Measurements from ENCODE around the gene RAPGEFL1.

RAPGEFL1 gene

DNA sequence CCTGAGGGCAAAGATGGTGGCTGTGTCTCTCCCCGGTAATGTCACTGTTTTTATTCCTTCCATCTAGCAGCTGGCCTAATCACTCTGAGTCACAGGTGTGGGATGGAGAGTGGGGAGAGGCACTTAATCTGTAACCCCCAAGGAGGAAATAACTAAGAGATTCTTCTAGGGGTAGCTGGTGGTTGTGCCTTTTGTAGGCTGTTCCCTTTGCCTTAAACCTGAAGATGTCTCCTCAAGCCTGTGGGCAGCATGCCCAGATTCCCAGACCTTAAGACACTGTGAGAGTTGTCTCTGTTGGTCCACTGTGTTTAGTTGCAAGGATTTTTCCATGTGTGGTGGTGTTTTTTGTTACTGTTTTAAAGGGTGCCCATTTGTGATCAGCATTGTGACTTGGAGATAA lies 5.5 kb upstream of the RAPGEFL1 start:
- DNase-seq, result peak in 1 of 10 donors; percentile 41
- intact Hi-C loops (cut with DNase I), result no loop called here

DNA sequence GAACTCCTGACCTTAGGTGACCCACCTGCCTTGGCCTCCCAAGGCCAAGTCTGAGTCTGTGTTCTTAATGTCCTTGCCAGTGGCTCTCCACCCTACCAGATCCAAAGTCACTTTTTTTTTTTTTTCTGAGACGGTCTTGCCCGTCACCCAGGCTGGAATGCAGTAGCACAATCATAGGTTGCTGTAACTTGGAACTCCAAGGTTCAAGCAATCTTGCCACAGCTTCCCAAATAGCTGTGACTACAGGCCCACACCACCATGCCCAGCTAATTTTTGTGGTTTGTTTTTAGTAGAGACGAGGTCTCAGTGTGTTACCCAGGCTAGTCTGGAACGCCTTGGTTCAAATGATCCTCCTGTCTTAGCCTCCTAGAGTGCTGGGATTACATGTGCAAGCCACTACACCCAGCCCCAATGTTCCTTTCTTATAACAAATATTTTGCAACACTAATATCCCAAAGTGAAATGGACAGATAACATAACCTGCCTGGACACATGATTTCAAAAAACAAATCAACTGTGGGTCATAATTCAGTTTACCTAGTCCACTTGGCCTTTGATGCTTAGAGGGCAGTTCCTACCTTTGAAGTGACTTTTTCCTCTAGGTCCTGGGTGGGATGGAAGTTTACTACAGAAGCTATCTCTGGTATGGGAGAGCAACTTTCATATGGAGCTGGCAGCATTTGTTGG lies 4.0 kb upstream of the RAPGEFL1 start:
- intact Hi-C loops (cut with DNase I), result no loop called here
- DNase-seq, result peak in 1 of 10 donors; percentile 19

DNA sequence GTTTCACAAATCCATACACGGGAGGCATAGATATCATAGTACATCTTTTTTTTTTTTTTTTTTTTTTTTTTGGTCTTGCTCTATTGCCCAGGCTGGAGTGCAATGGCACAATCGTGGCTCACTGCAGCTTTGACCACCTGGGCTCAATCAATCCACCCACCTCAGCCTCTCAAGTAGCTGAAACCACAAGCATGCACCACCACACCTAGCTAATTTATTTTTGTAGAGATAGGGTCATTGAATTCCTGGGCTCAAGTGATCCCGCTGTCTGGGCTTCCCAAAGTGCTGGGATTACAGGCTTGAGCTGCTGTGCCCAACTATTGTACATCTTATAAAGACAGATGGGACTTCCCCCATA lies 3.5 kb upstream of the RAPGEFL1 start:
- intact Hi-C loops (cut with DNase I), result no loop called here
- DNase-seq, result peak in 1 of 10 donors; percentile 25

DNA sequence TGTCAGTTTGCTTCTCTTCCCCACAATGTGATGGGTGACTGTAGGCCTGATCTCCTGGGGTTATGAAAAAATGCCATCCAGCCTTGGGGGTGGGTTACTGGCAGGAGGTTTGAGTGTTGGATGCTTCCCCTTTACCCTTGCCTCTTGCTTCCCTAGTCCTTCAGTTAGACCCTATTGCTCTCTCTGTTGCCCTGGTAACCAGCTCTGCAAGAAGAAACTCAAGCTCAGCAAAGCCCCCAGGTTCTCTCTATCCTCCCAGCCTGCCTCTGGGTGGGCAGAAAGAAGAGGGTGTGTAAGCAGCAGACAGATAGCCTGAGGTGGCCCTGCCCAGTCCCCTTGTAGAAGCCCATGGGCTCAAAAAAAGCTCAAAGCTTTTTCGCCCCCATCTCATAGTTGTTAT lies 2.8 kb upstream of the RAPGEFL1 start:
- intact Hi-C loops (cut with DNase I), result no loop called here
- DNase-seq, result peak in 1 of 10 donors; percentile 16

DNA sequence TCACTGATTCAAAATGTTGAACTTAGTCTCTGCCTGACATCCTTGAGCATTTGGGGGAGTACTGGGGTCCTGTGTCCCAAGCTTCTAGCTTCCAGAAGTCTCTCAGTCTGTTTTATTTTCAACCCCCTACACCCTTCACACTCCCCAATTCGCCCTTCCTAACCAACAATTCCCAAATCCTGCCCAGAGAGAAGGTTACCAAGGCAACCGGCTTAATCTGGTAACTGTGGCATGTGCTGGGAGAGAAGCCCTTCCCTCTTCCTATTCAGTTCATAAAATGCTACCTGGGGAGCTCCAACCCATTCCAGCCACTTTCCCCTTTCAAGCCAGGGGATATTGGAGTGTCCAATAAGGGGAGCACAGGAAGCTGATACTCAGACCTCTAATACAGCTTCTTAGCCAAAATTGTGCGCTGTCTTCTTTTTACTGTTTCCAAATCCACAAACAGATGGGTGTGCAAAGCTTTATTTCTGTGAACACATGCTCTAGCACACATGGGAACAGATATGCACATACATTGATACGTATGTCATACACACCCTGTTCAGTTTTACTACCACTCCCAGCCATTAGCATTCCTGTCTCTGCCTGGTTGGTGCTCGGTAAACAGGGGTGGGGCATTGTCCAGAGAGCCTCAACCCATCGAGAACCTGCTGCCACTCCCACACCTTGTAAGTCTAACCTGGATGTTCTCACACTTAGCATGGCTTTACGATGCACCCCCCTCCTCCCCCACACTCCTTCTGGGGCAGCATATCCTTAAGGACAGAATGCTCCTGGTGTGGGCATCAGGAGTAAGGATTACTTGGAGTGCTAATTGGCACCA lies 1.1 kb upstream of the RAPGEFL1 start:
- DNase-seq, result peak in 1 of 10 donors; percentile 14
- intact Hi-C loops (cut with DNase I), result no loop called here

DNA sequence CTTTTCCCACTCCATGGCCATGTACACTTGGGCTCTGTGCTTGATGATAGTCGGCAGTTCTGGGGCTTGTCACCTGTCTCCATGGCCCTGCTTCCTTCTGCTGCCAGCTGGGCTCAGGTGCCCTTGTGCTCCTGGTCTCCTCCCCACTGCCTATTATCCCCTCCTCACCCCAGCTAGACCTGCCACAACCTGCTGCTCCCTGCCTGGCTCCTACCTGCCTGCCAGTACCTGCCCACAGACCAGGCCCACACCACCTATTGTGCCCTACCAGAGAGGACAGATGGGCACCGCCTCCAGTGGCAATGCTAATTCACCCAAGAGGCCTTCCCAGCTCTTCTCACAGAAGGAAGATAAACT lies 538 bp upstream of the RAPGEFL1 start:
- DNase-seq, result peak in 1 of 10 donors; percentile 67
- intact Hi-C loops (cut with DNase I), result no loop called here

DNA sequence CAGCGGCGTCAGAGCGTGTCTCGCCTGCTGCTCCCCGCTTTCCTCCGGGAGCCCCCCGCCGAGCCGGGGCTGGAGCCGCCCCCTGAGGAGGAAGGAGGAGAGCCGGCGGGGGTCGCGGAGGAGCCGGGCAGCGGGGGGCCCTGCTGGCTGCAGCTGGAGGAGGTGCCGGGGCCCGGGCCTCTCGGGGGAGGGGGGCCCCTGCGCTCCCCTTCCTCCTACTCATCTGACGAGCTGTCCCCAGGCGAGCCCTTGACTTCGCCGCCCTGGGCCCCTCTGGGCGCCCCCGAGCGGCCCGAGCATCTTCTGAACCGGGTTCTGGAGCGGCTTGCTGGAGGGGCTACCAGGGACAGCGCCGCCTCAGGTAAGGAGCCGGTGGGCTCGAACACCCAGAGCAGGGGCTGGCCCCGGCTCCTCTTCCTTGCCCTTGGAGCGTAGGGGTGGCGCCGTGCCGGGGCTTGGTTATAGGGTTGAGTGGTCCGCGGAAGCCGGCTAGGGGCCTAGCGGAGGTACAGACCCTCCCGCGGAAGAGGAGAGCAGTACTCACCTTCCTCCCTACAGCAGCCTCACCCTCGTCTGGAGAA lies 841 bp downstream of the RAPGEFL1 start:
- peak in 2 of 10 donors; percentile 78 to 84 for DNase-seq
- intact Hi-C loops (cut with DNase I), result no loop called here

DNA sequence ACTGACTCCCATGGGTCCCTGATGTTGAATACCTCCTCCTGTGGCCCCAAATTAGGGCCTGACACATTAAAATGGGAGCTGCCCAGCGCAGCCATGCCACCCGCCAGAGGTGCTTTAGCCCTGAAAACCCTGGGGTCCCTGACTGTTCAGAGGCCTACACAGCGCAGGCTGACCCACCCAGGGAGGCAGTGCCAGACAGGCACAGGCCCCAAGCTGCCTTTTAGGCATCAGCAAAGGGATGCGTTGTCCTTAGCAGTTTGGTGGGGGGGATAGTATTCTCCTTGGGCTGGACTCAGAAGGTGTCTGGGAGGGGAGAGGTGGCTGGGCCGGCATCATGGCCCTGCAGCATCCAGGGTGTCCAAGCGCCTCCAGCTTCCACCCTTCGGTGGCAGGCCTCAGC lies 1.4 kb downstream of the RAPGEFL1 start:
- intact Hi-C loops (cut with DNase I), result no loop called here
- no peak for DNase-seq

DNA sequence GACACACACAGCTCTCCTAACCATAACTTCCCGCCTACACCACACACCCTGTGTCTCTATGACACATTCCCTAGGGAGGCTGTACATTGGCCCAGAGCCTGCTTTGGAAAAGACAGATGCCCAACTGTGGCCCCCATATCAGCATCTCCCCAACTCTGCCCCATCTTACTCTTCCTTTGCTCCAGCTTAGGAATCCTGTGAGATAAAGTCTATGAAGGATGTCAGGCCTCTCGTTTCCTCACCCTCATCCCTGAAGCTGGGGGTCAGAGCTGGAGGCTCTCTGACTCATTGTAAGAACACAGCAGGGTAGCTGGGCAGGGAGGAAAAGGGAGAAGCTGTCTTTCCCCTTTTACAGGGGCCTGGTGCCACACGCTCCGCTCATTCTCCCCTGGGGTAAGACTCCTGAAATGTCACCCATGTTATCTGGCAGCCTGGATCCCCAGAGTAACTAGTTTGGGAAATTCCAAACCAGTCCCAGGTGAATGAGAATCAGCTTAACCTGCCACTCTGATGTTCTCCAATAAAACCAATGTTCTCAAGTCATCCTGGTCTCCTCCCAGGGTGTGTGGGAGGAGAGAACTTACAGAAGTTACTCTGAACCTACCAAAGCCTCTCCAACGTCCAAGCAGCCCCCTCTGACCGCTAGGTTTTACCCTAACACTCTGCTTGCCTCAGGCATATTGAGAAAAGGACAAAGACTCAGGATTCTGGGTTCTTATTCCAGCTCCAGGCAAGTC lies 2.8 kb downstream of the RAPGEFL1 start:
- peak in 1 of 10 donors; percentile 74 for DNase-seq
- intact Hi-C loops (cut with DNase I), result no loop called here

DNA sequence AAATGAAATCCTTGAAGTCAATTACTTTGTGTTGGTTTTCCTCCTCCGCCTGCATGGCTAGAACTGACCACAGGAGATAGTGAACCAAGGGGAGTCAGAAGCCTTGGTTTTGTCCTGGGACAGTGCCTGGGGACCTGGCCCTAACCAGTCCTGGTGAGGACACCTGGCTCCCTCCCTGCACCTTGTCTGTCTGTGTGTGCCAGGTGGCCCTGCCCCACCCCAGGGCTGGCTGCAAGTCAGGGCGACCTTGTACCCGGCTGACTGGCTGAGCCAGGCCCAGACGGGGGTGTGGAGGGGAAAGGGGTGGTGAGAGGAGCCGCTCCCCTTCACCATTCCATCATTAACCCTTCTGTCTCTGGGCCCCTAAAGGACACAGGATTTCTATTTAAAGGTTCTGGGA lies 3.4 kb downstream of the RAPGEFL1 start:
- DNase-seq, result no peak
- intact Hi-C loops (cut with DNase I), result no loop called here

DNA sequence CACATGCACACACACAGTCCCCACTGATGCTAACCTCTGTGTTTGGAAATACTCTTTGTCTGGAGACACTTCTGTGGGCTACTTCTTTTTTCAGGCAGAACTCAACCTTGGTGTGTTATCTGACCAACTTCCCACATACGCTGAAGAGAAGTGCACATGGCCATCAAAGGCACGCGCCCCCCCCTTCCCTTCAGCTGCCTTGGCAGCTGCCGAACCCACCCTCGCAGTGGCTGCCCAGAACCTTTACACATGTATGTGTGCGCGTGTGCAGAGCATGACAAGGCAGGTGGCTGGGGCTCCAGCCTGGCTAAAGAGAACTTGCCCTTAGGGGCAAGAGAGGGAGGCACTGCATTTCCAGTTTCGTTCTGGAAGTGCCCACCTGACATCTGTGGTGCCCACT lies 3.9 kb downstream of the RAPGEFL1 start:
- intact Hi-C loops (cut with DNase I), result no loop called here
- DNase-seq, result peak in 1 of 10 donors; percentile 76

DNA sequence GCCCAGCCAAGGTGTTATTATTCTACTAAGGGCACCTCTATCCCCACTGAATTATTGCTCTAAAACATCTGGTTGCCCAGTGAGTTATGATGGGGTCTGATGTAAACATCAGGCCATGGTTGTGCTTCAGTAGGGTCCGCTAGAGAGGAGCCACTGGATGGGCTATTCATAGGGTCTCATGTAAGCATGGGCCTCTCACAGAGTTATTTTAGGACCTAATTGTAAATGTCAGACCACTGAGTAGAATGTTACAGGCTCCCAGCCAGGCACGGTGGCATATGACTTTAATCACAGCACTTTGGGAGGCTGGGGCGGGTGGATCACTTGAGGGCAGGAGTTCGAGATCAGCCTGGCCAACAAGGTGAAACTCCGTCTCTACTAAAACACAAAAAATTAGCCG lies 5.3 kb downstream of the RAPGEFL1 start:
- intact Hi-C loops (cut with DNase I), result no loop called here
- no peak for DNase-seq

DNA sequence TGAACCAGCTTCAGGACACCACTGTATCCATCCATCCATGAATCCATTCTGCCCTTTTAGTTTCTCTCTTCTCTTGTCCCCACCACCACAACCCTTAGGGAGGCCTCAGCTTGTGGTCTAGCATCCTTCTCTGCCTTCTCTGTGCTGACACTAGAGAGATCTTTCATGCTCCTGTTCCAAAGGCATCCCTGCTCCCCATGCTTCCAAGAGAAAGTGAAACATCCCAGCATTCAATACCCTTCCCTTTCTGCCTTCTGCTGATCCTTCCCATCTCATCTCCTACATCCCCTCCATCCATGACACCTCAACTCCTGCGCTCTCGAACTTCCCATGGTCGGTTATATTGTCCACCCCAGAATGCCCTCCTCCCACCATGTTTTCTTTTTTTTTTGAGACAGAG lies 10.0 kb downstream of the RAPGEFL1 start:
- intact Hi-C loops (cut with DNase I), result no loop called here
- peak in 1 of 10 donors; percentile 31 for DNase-seq

DNA sequence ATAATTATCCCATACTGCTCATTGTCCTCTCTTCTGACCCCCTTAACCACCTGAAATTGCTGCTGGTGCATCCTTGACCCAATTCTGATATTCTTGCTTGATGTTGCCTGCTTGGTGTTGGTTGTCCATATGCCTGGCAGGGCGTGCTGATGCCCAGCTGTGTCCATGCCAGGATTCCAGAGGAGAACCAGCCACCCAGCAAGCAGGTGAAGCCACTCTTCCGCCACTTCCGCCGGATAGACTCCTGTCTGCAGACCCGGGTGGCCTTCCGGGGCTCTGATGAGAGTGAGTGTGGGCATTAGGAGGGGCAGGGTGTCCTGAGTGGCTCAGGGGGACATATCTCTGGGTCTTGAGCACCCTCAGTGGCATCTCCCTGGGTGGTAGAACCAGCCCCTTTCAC lies 11.4 kb downstream of the RAPGEFL1 start:
- intact Hi-C loops (cut with DNase I), result no loop called here
- DNase-seq, result peak in 1 of 10 donors; percentile 76

DNA sequence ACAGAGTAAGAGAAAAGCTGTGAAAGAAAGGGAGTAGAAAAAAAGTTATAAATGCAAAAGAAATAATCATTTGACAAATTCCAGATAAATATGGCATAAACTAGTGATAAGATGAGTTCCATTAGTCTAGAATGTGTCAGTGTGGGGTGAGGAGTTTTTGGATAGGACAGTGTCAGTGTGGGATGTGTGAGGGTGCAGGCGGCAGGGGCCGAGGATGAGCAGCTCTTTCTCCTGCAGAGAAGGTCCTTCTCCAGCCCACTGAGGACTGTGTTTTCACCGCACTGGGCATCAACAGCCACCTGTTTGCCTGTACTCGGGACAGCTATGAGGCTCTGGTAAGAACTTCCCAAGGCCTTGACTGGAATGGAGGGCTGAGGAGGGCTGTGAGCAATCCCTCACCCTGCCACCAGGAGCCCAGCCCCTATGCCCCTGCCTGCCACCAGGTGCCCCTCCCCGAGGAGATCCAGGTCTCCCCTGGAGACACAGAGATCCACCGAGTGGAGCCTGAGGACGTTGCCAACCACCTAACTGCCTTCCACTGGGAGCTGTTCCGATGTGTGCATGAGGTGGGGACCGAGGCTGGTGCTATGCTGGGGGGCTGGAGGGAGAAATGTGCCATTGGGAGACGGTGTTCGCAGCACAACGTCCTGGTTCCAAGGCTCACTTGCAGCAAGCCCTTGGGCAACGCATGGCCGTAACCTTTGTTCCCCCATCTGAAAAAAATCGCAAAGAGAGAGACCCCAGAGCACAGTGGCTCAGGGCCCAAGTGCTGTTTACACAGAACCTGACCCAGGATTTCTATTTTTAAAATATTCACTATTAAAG lies 13.1 kb downstream of the RAPGEFL1 start:
- DNase-seq, result peak in 2 of 10 donors; percentile 66 to 76
- intact Hi-C loops (cut with DNase I), result loop anchor here (5.0 kb wide), 1 partner anchor 178 kb away; no protein-coding TSS in a partner anchor

DNA sequence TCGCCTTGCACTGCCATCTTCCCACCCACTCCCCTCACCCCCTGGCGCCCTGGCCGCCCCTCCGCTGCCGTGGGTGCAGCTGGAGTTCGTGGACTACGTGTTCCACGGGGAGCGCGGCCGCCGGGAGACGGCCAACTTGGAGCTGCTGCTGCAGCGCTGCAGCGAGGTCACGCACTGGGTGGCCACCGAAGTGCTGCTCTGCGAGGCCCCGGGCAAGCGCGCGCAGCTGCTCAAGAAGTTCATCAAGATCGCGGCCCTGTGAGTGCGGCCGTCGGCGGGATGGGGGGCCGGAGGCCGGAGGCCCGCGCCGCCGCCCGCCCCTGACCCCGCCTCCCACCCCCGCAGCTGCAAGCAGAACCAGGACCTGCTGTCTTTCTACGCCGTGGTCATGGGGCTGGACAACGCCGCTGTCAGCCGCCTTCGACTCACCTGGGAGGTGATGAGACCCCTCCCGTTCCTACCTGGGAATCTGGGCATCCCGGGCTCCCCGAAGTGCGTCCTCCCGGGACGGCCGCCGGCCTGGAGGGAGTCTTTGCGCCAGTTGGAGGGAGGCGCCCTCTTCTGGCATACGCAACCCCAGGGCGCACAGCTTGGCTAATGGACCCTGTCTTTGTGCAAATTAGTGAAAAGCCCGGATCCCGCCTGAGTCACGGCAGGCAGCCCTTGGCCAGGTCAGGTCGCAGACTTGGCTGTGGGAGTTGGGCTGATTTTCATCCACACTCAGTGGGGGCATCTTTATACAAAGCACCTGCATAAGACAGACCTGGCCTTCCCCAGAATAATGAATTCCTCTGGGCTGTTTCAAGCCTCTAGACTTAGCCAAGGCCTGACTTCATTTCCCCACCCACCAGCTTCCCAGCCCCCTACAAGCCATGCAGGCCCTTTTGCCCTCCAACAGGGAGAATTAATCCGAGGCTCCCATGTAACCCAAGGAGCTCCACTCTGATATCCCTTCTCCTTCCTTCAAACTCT lies 14.3 kb downstream of the RAPGEFL1 start:
- intact Hi-C loops (cut with DNase I), result loop anchor here (5.0 kb wide), 1 partner anchor 179 kb away; no protein-coding TSS in a partner anchor
- DNase-seq, result peak; percentile 45 to 94 (median 68)

DNA sequence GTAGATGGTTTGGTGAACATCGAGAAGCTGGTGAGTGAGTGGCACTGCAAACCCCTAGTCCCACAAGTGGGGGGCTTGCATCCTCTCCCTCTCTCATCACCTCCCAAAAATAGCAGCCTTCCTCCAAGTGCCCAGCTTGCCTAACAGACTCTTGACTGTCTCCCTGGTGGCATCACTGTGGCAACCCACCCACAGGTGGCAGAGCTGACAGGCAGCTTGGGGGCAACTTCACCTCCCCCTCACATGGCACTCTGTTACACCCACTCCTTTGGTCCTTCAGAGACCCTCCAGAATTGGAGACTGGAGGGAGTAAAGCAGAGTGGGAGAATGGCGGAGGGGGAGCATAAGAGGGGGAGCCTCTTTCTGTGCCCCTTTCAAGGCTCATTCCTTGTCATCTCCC lies 15.7 kb downstream of the RAPGEFL1 start:
- intact Hi-C loops (cut with DNase I), result loop anchor here (5.0 kb wide), 1 partner anchor 181 kb away; no protein-coding TSS in a partner anchor

DNA sequence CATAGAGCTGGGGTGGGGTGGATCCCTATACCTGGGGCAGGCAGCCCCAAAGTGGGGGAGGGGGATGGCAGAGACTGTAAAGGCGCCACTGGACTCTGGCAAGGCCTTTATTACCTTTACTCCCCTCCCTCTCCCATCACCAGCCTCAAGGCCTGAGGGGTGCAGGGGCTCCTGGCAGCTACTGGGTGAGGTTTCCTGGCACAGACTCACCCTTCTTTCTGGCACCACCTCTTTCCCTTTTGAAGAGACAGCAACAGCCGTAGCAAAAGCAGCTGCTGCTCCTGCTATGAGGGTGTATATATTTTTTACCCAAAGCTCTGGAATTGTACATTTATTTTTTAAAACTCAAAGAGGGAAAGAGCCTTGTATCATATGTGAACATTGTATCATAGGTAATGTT lies 17.6 kb downstream of the RAPGEFL1 start:
- no peak for DNase-seq
- intact Hi-C loops (cut with DNase I), result loop anchor here (5.0 kb wide), 1 partner anchor 183 kb away; no protein-coding TSS in a partner anchor

More for the DNA sequence above, 15.7 kb downstream of the RAPGEFL1 start:
- peak in 1 of 10 donors; percentile 40 for DNase-seq

DNA sequence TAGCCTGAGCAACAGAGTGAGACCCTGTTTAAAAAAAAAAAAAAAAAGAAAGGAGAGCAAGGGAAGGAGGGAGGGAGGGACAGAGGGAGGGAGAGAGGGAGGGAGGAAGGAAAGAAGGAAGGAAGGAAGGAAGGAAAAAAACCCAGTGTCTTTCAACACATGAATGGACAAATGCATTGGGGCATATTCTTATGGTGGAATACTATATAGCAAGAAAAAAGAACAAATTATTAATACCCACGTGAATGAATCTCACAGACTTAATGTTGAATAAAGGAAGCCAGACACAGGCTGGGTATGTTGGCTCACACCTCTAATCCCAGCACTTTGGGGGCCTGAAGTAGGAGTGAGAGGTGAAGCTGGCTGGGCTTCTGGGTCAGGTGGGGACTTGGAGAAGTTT lies 20.3 kb downstream of the RAPGEFL1 start:
- intact Hi-C loops (cut with DNase I), result no loop called here
- DNase-seq, result no peak

Measured in posterior cingulate gyrus (tissue), 11 donors.